Right lobe of liver (tissue), 4 donors: Measurements from ENCODE around the gene ZNF695.
"Not testable (repeated sequence)": the region's sequence is repeated elsewhere in the genome, so short reads cannot be mapped to it uniquely, and the experiment has no call there.

Experiments
- POLR2A ChIP-seq: fragments of 450-650 bp; IDR thresholded peaks from one replicate; pipeline ENCODE4 v1.6.1; 2017; ENCODE audit warnings: antibody characterized with exemption, mild to moderate bottlenecking
- TF ChIP-seq, protein P1 (sequence below), 4 donors: fragments of 200-600 bp in 3 of 4; fragments of 450-650 bp in 1 of 4; IDR thresholded peaks; one replicate each; pipeline versions ENCODE4 v1.5.1 to v1.8.0; 2016 to 2022; ENCODE audit warnings: antibody characterized with exemption in 4 of 4, mild to moderate bottlenecking in 2 of 4
- donor health status: DM: no; HTN: no; CAD: no.
- donor health status: DM: no; HTN: no; CAD: no.
- donor health status: DM: no; HTN: yes; CAD: no.

DNA sequence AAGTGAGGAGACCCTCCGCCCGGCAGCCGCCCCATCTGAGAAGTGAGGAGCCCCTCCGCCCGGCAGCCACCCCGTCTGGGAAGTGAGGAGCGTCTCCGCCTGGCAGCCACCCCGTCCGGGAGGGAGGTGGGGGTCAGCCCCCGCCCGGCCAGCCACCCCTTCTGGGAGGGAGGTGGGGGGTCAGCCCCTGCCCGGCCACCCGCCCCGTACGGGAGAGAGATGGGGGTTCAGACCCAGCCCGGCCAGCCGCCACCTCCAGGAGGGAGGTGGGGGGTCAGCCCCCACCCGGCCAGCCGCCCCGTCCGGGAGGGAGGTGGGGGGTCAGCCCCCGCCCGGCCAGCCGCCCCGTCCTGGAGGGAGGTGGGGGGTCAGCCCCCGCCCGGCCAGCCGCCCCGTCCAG is 24.4 kb upstream of the ZNF695 start:
- TF ChIP-seq, protein P1, sequence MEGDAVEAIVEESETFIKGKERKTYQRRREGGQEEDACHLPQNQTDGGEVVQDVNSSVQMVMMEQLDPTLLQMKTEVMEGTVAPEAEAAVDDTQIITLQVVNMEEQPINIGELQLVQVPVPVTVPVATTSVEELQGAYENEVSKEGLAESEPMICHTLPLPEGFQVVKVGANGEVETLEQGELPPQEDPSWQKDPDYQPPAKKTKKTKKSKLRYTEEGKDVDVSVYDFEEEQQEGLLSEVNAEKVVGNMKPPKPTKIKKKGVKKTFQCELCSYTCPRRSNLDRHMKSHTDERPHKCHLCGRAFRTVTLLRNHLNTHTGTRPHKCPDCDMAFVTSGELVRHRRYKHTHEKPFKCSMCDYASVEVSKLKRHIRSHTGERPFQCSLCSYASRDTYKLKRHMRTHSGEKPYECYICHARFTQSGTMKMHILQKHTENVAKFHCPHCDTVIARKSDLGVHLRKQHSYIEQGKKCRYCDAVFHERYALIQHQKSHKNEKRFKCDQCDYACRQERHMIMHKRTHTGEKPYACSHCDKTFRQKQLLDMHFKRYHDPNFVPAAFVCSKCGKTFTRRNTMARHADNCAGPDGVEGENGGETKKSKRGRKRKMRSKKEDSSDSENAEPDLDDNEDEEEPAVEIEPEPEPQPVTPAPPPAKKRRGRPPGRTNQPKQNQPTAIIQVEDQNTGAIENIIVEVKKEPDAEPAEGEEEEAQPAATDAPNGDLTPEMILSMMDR (IDR thresholded peaks at IDR 0.05) = not testable (repeated sequence)
- TF ChIP-seq POLR2A = not testable (repeated sequence)
